ENCODE results near the gene TRIM9.
A peak's percentile ranks its signal among the peaks of the same experiment; 100 is the strongest.

Gene TRIM9

DNA sequence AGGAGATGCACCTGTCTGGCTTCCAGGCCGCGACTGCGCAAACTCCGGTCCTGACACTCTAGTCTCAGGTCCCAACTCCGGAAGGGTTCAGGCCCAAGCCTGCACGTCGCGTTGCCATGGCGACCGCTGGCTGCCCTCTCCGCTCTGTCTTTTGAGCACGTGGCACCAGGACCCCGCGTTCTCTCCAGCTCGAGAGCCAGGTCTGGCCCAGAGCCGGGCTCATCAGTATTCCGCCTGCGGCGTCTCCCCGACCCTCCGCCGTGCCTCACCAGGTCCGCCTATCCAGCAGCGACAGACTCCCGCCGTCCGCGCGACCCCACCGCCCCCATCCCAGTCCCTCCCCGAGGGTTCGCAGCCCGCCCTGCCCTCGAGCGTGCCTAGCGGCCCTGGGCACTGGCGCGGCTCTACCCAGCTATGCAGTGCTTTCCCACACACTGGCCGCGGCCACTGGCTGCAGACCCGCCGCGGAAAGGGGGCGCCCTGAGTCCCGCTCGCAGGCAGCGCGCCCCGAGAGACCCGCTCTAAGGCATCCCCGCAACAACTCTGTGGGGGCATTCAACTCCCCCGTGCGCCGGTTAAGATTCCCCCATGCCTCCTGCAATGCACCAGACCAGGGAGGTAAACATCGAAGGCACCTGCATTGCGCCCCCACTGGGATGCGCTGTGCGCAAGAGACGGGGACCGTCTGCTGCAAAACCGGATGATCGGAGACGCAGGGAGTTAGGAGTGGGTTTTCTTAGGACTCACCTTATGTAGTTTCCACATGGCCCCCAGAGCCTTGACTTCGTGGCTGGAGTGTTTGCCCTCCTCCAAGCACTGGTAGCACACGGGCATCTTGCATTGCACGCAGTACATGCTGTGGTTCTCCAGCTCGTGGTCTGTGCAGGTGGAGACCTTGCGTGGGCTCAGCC lies 1.3 kb downstream of the TRIM9 start:
- DNase-seq (ENCODE audit: low read depth), result peak; percentile 7

- DNase-seq (ENCODE audit: low read depth), result no peak
These were observed 1.9 kb downstream of the TRIM9 start for GRCh38 chr14:51092965-51093364.

DNA sequence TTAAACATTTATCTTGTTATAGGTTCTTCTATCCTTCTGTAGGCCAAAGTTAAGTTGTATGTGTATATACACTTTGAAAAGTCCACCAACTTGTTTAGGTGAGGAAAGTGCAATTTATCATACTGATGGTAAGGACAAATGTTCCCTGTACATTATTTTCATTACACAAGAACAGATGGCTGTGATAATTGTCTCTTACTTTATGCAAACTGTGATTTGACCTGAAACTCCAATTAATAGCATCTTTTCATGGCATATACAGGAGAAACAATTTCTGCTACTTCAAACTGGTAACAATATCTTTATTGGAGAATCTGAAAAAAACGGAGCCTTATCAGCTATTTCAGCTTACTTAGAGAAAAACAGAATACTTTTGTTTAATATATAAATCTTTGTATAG lies 5.6 kb downstream of the TRIM9 start:
- DNase-seq (ENCODE audit: low read depth), result no peak

DNA sequence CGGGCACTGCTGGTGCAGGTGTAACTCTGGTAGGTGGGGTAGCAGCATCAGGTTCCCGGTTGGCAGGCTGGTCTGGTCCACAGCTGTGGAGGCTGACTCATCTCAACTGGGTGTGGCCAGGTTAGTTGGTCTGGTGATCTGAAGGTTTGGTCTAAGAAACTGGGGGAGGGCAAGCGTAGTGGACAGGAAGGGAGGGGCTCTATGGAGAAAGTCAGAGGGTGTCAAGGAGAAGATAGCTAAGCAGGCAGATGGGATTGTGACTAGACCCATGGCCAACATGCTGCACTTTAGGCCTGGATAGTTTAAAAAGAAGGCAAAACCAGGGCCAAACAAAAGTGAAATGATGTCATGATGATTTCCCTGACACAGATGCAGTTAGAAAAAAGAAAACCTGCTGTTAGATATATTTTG lies 7.9 kb downstream of the TRIM9 start:
- peak; percentile 29 for DNase-seq (ENCODE audit: low read depth)

GRCh38 chr14:51086044-51086443 lies 8.9 kb downstream of the TRIM9 start:
- DNase-seq (ENCODE audit: low read depth), result no peak

DNA sequence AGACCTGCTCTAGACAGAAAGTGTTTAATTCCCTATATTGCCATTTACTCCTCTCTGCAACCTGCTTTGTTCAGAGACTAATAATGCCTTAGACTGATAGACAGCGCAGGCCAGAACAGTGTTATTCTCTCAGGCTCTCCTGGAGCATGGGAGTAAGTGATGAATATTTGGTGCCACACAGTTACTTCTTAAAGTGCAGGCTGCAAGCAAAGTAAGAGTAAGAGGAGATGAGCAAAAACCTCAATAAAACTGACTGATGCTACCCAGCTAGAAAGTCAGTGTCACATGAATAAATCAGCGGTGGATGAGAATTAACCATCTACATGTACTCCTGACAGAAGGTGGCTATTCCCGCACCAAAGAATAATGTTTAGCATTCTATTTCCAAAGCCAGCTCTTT lies 9.9 kb downstream of the TRIM9 start:
- DNase-seq (ENCODE audit: low read depth), result no peak

DNA sequence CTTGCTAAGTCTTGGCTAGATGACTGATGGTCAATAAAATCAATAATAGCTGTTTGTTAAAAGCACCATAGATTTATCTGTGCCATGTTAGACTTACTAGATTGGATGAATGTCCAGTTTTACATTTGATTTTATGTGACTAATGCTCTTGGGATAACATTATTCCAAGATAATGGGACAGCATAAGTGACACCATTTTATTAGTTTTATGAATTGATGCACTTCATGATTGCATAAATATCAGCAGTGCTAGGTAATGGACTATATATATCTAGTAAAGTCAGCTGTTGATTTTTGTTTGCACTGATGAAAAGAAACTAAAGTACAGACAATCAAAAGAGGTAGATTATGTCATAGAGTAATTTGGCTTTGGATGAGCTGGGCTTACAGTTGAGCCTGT lies 10.4 kb downstream of the TRIM9 start:
- no peak for DNase-seq (ENCODE audit: low read depth)

GRCh38 chr14:51082349-51082748 lies 12.6 kb downstream of the TRIM9 start:
- no peak for DNase-seq (ENCODE audit: low read depth)

- DNase-seq (ENCODE audit: low read depth), result no peak
These were observed 13.2 kb downstream of the TRIM9 start for GRCh38 chr14:51081712-51082111.

DNA sequence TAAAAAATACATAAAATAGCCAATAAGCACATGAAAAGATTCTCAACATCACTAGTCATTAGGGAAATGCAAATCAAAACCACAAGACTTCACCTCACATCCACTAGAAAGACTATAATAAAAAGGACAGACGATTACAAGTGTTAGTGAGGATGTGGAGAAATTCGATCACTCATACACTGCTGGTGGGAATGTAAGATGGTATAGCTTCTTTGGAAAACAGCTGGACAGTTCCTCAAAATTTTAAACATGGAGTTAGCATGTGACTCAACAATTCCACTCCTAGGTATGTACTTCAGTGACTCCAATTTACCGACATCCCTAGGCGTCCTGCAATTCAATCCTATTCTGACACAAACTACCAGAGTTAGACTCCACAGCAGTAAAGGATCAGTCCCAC lies 13.7 kb downstream of the TRIM9 start:
- no peak for DNase-seq (ENCODE audit: low read depth)

DNA sequence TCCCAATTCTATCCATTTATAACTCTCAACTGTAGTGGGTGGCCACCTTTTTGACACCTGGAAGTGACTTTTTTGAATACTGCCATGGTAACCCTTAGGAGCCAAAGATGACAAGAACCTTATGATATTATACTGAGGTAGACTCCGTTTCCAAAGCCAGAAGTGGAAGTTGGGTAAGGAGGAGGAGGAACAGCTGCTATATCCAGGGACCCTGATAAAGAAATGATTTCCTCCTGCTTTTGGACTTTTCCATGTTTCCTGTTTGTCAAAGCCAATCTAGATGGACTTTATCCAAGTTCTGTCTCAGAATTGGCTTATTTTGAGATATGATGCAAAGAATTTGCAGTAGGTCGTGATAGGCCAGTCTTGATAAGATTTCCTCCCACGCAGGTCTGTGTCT lies 14.3 kb downstream of the TRIM9 start:
- no peak for DNase-seq (ENCODE audit: low read depth)

GRCh38 chr14:51079489-51079888 lies 15.4 kb downstream of the TRIM9 start:
- no peak for DNase-seq (ENCODE audit: low read depth)

GRCh38 chr14:51079085-51079484 lies 15.8 kb downstream of the TRIM9 start:
- no peak for DNase-seq (ENCODE audit: low read depth)

GRCh38 chr14:51074701-51075385 lies 20.1 kb downstream of the TRIM9 start:
- no peak for DNase-seq (ENCODE audit: low read depth)

DNA sequence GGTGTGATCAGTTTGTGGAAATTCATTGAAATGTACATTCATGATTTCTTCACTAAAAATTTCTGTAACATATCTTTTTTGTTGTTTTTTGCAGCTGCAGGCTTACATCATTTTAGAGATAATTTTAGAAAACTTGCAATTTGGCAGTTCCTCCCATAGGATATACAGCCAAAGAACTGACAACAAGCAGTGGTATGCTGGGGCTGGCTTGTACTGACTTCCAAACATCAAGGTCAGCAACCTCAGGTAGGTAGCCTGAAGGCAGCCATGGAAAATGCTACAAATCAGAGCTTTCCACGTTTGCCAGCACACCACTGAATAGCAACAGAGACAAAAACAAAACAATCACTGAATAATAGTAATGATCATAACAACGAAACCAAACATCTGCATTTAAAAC lies 21.2 kb downstream of the TRIM9 start:
- no peak for DNase-seq (ENCODE audit: low read depth)

GRCh38 chr14:51072976-51073375 lies 21.9 kb downstream of the TRIM9 start:
- DNase-seq (ENCODE audit: low read depth), result no peak

DNA sequence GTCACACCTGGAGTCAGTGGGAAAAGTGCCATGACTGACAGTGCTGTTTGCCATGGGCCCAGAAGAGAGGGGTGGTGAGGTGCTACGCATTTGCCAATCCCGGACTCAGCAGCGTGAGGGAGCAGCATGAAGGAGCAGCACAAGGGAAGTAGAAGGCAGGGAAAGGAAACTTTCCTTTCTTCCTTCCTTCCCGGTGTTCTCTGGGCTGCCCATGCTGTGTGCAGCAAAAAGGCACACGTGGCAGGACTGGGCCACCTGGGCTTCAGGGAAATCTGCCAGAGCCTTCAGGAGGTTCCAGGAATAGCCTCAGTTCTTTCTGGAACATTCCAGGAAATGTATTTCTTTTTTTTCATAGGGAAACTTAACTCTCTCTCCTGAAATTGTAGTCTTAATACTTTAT lies 23.0 kb downstream of the TRIM9 start:
- no peak for DNase-seq (ENCODE audit: low read depth)

GRCh38 chr14:51070726-51071125 lies 24.2 kb downstream of the TRIM9 start:
- no peak for DNase-seq (ENCODE audit: low read depth)

- DNase-seq (ENCODE audit: low read depth), result peak; percentile 3
These were observed 25.9 kb downstream of the TRIM9 start for GRCh38 chr14:51069055-51069454.

GRCh38 chr14:51068268-51068667 lies 26.6 kb downstream of the TRIM9 start:
- DNase-seq (ENCODE audit: low read depth), result no peak

DNA sequence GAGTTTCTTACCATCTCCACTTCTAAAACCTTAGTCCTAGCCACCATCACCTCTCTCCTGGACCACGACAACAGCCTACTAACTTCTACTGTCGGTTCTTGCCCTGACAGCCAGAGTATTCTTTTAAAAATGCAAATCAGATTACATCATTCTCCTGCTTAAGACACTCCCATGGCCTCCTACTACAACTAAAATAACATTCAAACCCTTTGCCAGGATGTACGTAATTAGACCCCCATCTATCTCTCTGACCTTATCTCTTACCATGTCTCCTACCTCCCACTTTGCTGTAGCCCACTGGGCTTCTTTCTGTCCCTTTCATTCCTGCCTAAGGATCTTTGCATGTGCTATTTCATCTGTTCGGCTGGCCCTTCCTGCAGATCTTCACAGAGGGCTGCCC lies 27.6 kb downstream of the TRIM9 start:
- DNase-seq (ENCODE audit: low read depth), result no peak

- DNase-seq (ENCODE audit: low read depth), result no peak
These were observed 28.3 kb downstream of the TRIM9 start for GRCh38 chr14:51066576-51066975.

- no peak for DNase-seq (ENCODE audit: low read depth)
These were observed 35.9 kb downstream of the TRIM9 start for GRCh38 chr14:51059032-51059431.

DNA sequence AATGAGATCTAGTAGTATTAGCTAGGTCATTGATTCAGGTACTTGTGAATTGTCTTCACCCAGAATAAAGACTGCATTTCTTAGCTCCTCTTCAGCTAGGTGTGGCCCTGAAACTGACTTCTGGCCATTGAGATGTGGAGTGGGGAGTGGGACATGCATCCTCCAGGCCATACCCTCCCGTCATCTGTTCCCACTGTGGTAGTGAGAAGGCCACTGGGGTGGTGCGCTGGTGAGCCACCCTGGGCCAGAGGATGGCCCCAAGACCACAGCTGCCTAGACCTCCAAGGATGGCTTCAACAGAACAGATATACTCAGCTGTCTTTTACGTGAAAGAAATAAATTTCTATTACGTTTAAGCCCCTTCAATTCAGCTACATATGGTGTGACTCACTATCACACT lies 36.5 kb downstream of the TRIM9 start:
- DNase-seq (ENCODE audit: low read depth), result no peak
